Peyer's patch (tissue), 4 donors: ENCODE results near the gene GPRIN2. TPM values are rescaled to one million over a fixed set of nuclear protein-coding genes. Genes with fewer than 3 reads are reported as not detected.
"Not testable (repeated sequence)": the region's sequence is repeated elsewhere in the genome, so short reads cannot be mapped to it uniquely, and the experiment has no call there.

Source experiments
- DNase-seq, 3 donors: peaks; one replicate each; pipeline ENCODE4 v3.0.0-alpha.2; 2017 to 2019
- H3K27ac ChIP-seq, 4 donors: fragments of 200-600 bp; sonication (generic); one replicate each; pipeline ENCODE4 v1.5.1; 2016 to 2019
- H3K27me3 ChIP-seq, 2 donors: fragments of 200-600 bp; sonication (generic); one replicate each; pipeline ENCODE4 v1.5.1; 2019
- H3K36me3 ChIP-seq, 3 donors: fragments of 200-600 bp; sonication (generic); one replicate each; pipeline ENCODE4 v1.5.1; 2016 to 2019
- H3K4me1 ChIP-seq, 4 donors: fragments of 200-600 bp; sonication (generic); one replicate each; pipeline ENCODE4 v1.5.1; 2016 to 2019
- H3K4me3 ChIP-seq, 4 donors: fragments of 200-600 bp; sonication (generic); 1 replicate in 3 of 4; 2 replicates in 1 of 4; pipeline ENCODE4 v1.5.1; 2016 to 2019; ENCODE audit warnings: mild to moderate bottlenecking in 1 of 4
- H3K9me3 ChIP-seq, 4 donors: fragments of 200-600 bp; sonication (generic); one replicate each; pipeline ENCODE4 v1.5.1; 2016 to 2019; ENCODE audit warnings: mild to moderate bottlenecking in 1 of 4
- POLR2A ChIP-seq, 2 donors: fragments of 450-650 bp; IDR thresholded peaks; one replicate each; pipeline ENCODE4 v1.5.1; 2017; ENCODE audit warnings: antibody characterized with exemption in 2 of 2, mild to moderate bottlenecking in 2 of 2, moderate library complexity in 2 of 2
- total RNA-seq, 4 donors: library from RNA; depleted of rRNA; stranded (reverse); fragments of >200 nt; gene quantifications; one replicate each; pipeline ENCODE4 v1.1.0, GENCODE V29; 2016
- TF ChIP-seq, protein P1 (sequence below), 6 experiments: fragments of 450-650 bp in 4 of 6; fragments of 200-600 bp in 2 of 6; sonication (generic) in 1 of 6; IDR thresholded peaks; one replicate each; pipeline ENCODE4 v1.5.1; 2017 to 2019; ENCODE audit warnings: antibody characterized with exemption in 6 of 6, mild to moderate bottlenecking in 3 of 6, moderate library complexity in 1 of 6

Gene GPRIN2
- 10 to 100 TPM in 3 of 4 donors, 1 to 10 TPM in 1; 6.6 to 79.9 (median 54.7) TPM for total RNA-seq

DNA sequence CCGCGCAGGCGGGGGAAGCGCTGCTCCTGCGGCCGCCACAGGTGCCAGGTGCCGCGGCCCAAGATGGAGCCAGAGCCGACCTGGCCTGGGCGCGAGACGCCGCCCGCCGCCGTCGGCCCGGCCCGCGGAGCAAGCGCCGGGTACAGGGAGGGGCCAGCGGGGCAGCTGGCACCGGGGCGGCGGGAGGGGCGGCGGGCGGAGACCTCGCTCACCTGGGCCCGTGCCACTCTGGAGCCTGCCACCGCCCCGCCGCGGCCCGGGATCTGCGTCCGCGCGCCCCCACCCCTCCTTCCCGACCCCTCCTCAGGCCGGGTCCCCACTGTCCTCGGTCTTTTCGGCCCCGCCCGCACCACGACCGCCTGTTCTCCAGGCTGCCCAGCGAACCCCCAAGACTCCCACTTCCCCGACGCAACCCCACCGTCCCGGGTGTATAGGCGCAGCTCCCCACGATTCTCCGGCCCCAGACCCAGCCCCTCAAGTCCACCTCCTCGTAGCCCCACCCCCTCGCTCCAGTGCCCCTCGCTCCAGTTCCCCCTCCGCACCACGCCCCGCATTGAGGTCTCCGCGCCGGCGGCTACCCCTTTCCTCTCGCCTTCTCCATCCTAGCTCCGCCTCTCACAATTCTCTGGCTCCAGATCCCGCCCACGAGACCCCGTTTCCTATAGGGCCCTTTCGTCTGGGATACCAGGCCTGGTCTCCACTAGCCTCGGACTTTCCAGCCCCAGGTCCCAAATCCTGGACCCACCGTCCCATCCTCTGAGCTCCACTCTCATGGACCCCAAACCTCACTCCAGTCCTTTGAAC lies at the start of gene GPRIN2:
GPRIN2 (minus strand) TSS at position 144 of the 804 bp plus-strand sequence. CDS start 5,922 bp downstream, outside the sequence.
- peak; percentile 29 to 88 for TF ChIP-seq POLR2A (IDR thresholded peaks at IDR 0.05)
- TF ChIP-seq, protein P1, sequence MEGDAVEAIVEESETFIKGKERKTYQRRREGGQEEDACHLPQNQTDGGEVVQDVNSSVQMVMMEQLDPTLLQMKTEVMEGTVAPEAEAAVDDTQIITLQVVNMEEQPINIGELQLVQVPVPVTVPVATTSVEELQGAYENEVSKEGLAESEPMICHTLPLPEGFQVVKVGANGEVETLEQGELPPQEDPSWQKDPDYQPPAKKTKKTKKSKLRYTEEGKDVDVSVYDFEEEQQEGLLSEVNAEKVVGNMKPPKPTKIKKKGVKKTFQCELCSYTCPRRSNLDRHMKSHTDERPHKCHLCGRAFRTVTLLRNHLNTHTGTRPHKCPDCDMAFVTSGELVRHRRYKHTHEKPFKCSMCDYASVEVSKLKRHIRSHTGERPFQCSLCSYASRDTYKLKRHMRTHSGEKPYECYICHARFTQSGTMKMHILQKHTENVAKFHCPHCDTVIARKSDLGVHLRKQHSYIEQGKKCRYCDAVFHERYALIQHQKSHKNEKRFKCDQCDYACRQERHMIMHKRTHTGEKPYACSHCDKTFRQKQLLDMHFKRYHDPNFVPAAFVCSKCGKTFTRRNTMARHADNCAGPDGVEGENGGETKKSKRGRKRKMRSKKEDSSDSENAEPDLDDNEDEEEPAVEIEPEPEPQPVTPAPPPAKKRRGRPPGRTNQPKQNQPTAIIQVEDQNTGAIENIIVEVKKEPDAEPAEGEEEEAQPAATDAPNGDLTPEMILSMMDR (IDR thresholded peaks at IDR 0.05), result no peak
- Histone ChIP-seq H3K4me1 (peaks cover 0 to 20% (median 6%) of the 10 kb centered on the region in 4 donors), H3K9me3 (no peaks in the 10 kb centered on the region), H3K27ac (peak within 1 kb of the TSS in 3 of 4 donors; percentile 65 to 76 (median 66)), H3K4me3 (peak within 1 kb of the TSS; percentile 34 to 70 (median 46)), H3K27me3 (peaks cover 0 to 6% of the 10 kb centered on the region in 2 donors), H3K36me3 (no peaks in the 10 kb centered on the region)
- peak; percentile 15 to 89 (median 78) for DNase-seq

DNA sequence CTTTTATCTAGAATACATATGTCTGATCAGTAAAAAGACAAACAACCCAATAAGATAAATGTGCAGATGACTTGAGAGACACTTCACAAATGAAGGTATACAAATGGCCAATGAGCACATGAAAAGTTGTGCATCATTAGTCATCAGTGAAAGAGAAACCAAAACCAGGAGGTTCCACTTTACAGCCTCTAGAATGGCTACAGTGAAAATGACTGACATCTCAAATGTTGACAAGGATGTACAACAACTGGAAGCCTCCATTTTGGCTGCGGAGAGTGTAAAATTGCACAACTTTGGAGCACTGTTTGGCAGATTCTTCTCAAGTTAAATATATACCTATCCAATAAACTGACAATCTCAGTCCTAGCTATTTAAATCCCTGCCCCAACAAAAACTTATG lies 44.1 kb upstream of the GPRIN2 start:
- H3K27me3 ChIP-seq, H3K27ac ChIP-seq, H3K9me3 ChIP-seq, H3K36me3 ChIP-seq, DNase-seq, H3K4me3 ChIP-seq, H3K4me1 ChIP-seq: not testable (repeated sequence)

DNA sequence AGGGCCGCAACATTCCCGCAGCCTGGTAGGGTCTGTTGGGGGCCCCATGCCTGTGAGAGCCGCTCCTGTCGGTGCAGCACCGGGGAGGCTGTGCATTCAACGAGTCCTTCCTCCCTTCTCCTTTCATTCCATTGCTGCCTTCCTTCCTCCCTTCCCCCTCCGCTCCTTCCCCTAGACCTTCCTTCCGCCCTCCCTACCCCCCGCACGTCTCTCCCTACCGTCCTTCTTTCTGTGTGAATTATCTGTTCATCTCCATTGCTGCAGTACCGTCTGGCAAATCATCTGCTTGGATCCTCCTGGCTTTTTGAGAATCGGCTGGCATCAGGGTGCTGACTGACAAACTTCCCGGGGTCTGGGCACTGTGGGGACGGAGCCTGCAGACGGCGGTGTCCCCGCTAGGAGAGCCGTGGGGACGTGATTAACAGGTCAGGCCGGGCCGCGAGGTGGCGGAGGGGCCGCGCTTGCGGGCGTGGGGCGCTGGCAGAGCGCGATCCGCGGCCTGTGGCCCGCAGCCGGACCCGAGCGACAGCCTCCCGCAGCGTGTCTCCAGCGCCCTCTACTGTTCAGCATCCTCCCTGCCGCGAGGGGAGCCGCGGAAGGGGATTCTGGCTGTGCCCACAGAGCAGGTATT lies 41.3 kb upstream of the GPRIN2 start:
- not testable (repeated sequence) for H3K4me1 ChIP-seq, H3K9me3 ChIP-seq, H3K36me3 ChIP-seq, H3K27me3 ChIP-seq
- H3K27ac ChIP-seq, result peak overlapping the region in 1 of 4 donors; percentile 45
- DNase-seq, result peak in 1 of 3 donors; percentile 13
- peak overlapping the region; percentile 24 to 49 (median 38) for H3K4me3 ChIP-seq

DNA sequence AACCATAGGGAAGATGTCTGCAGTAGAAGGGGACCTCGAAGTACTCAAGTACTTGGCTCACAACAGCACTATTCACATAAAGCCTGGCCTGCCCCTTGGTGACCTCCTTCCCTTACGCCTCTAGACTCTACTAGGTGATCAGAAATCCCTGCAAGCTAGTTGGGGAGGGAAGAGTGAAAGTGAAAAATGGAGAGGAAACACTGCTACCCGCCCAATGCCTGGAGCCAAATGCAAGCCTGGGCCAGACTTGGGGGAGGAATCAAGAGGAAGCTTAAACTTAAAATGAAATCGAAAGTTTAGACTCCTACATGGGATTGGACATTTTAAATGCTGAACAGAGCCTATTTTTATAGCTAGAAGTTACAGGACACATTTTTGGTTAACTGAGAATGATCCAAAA lies 40.1 kb upstream of the GPRIN2 start:
- H3K9me3 ChIP-seq, H3K36me3 ChIP-seq, H3K4me1 ChIP-seq, H3K27me3 ChIP-seq, H3K4me3 ChIP-seq, H3K27ac ChIP-seq: not testable (repeated sequence)
- peak in 1 of 3 donors; percentile 5 for DNase-seq

DNA sequence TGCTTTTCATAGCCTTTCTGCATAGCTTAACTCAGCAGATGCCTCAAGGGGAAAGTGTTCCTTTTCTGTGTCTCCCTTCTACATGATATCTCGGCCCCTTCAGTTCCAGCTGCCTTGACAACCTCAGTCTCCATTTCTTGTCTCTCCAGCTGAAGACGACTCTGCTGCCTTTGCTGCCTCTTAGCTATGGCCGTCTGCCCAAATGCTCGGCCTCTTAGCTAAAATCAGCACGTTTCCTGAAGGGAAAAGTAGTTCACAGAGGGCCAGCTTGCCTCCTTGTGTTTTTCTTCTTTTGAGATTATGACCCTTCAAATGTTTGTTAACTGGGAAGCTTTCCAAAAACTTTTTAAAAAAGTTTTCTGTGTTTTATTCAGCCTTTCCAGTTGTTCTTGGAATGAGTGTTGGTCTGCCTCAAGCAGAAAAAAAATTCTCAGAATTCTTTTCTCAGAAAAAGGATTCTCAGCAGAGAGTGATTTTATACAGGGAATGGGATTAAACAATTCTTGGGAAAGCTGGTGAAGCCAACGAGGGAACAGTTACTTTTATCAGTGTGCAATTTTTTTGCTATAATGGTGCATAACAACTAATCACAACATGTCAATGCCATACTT lies 38.1 kb upstream of the GPRIN2 start:
- not testable (repeated sequence) for H3K9me3 ChIP-seq, H3K4me3 ChIP-seq, H3K27ac ChIP-seq, H3K27me3 ChIP-seq, DNase-seq, H3K4me1 ChIP-seq, H3K36me3 ChIP-seq

DNA sequence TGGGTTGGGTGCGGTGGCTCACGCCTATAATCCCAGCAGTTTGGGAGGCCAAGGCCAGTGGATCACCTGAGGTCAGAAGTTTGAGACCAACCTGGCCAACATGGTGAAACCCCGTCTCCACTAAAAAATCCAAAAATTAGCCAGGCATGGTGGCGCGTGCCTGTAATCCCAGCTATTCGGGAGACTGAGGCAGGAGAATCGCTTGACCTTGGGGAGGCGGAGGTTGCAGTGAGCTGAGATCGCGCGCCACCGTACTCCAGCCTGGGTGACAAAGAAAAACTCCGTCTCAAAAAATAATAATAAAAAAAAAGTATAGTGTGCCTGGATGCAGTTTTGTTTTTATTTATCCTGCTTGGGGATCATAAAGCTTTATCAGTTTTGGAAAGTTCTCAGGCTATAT lies 36.8 kb upstream of the GPRIN2 start:
- not testable (repeated sequence) for H3K4me3 ChIP-seq, H3K27me3 ChIP-seq, H3K4me1 ChIP-seq, H3K36me3 ChIP-seq, DNase-seq, H3K27ac ChIP-seq, H3K9me3 ChIP-seq

DNA sequence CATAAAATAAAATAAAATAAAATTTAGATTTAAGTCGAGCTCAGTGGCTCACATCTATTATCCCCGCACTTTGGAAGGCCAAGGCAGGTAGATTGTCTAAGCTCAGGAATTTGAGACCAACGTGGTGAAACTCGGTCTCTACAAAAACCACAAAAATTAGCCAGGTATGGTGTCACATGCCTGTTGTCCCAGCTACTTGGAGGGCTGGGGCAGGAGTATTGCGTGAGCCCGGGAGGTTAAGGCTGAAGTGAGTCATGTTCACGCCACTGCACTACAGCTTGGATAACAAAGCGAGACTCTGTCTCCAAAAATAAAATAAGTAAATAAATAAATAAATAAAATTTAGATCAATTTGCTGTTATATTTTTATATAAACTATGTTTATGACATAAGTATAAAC lies 34.6 kb upstream of the GPRIN2 start:
- H3K4me1 ChIP-seq, H3K27me3 ChIP-seq, H3K27ac ChIP-seq, H3K4me3 ChIP-seq, H3K36me3 ChIP-seq, DNase-seq, H3K9me3 ChIP-seq: not testable (repeated sequence)

DNA sequence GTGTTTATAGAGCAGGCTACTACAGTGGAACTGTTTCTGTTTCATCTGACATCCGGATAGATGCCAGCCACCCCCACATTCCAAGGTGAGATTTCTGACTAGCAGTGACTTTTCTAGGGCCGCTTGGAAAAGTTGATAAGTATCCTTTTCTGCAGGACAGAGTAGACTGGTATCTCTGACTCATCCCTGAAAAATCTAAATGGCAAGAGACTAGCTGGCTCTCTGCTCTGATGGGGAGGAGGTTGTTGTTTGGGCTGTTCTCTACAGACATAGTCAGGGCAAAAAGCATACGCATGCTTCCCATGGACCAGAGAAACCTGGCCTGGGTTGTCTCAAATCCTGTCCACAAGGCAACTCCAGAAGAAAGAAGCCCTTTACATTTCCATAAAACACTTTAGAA lies 33.1 kb upstream of the GPRIN2 start:
- not testable (repeated sequence) for H3K4me3 ChIP-seq, H3K27me3 ChIP-seq, H3K27ac ChIP-seq, DNase-seq, H3K4me1 ChIP-seq, H3K9me3 ChIP-seq, H3K36me3 ChIP-seq

DNA sequence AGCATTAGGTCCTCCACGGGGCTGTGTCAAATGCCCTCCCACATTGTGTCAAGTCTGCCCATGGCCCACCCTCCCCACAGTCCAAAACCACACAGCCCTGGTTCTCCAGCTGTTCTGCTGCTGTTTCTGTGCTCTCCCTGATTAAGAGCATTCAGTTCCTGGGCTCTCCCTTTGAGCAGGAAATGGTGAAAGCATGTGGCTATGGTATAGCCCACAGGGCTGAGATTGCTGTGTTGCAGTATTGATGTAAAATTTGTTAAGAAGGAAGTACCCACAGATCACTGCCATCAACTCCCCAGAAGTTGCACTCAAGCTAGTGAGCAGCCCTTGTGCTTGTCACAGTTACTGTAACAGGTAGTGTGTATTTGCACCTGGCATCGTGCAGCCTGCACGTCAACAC lies 31.8 kb upstream of the GPRIN2 start:
- H3K4me1 ChIP-seq, H3K27ac ChIP-seq, H3K9me3 ChIP-seq, H3K27me3 ChIP-seq, H3K4me3 ChIP-seq, DNase-seq, H3K36me3 ChIP-seq: not testable (repeated sequence)

DNA sequence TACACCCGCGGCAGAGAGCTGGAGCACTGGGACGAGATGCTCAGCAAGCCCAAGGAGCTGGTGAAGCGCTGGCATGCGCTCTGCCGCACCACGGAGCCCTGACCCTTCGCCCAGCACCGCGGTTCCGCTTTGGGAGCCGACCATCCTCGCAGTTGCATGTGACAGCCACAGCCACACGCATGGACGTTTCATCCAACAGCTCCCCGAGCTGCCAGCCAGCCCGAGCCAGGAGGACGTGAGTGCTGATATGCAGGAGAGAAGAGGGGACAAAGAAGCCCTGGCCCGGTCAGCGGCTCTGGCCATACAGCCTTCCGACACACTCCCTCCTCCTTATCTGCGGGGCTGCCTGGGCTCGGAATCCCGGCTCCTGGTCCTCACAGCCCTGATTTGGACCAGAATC lies 31.1 kb upstream of the GPRIN2 start:
- not testable (repeated sequence) for DNase-seq, H3K9me3 ChIP-seq, H3K36me3 ChIP-seq, H3K4me1 ChIP-seq, H3K4me3 ChIP-seq, H3K27me3 ChIP-seq, H3K27ac ChIP-seq

DNA sequence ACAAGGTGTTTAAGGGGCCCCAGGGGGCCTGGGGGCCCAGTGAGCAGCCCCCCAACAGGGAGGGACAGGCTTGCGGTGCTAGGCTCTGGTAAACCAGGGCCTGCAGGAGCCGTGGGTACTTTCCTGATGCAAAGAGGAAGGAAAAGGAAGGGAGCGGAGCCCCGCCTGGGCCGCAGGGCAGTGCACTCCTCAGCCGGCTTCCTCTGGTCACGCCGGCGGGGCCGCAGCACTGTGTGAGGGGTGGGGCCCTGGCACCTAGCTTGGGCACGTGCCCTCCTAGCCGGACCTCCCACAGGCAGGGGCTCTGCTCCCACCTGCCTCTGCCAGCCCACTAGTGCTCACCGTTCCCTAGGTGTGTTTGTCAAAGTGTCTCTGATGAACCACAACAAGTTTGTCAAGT lies 28.8 kb upstream of the GPRIN2 start:
- H3K4me1 ChIP-seq, H3K27me3 ChIP-seq, H3K27ac ChIP-seq, H3K36me3 ChIP-seq, H3K9me3 ChIP-seq, DNase-seq, H3K4me3 ChIP-seq: not testable (repeated sequence)

DNA sequence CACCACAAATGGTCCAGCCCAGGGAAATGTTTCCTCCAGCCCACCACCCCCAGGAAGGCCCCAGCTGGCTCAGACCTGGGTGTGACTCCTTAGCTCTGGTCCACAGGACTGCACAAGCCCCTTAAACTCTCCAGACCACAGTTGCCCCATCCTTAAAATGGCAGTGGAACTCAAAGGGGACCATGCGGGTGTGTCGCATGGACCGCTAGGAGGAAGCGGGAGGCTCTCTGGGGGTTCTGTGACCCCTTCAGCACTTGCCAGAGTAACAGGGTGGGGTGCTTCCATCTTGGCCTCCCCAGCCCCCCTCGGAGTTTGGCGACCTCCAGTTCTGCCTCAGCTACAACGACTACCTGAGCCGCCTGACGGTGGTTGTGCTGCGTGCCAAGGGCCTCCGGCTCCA lies 27.7 kb upstream of the GPRIN2 start:
- not testable (repeated sequence) for H3K27me3 ChIP-seq, H3K9me3 ChIP-seq, H3K27ac ChIP-seq, H3K4me1 ChIP-seq, H3K4me3 ChIP-seq, H3K36me3 ChIP-seq
- peak in 1 of 3 donors; percentile 10 for DNase-seq

DNA sequence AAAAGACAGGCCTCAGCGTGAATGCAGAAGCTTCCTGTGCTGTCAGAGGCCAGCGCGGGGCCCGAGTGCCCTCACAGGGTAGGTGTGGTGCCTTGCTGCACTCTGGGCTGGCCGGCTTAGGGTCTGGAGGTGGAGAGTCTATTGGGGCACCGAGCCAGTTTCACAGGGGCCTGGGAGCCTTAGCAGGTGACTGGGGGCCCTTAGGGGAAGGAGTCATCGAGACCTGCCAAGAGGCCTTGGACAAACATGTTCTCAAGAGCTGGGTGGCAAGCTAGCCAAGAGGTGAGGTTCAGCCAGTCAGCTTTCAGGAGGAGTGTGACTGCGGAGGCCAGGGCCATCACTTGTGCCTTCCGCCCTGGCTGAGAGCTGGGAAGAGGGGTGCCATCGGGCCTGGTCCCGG lies 26.1 kb upstream of the GPRIN2 start:
- H3K27me3 ChIP-seq, H3K4me1 ChIP-seq, H3K9me3 ChIP-seq, DNase-seq, H3K36me3 ChIP-seq, H3K4me3 ChIP-seq, H3K27ac ChIP-seq: not testable (repeated sequence)

DNA sequence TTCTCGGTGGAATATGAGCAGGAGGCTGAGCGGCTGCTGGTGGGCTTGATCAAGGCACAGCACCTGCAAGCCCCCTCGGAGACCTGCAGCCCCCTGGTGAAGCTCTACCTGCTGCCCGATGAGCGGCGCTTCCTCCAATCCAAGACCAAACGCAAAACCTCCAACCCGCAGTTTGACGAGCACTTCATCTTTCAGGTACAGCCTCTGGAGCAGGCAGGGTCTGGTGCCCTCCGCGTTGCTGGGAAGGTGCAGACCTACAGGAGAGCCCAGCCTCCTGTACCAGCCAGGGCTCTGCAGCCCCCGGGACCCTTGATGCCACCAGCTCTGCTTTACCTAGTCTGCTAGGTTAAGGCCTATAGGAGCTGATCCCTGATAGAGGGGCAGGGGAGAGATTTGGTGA lies 25.5 kb upstream of the GPRIN2 start:
- H3K27ac ChIP-seq, H3K4me3 ChIP-seq, H3K36me3 ChIP-seq, H3K4me1 ChIP-seq, H3K9me3 ChIP-seq, DNase-seq, H3K27me3 ChIP-seq: not testable (repeated sequence)
